Prostate gland (tissue), 2 donors: ENCODE results near the gene TMPRSS11B. TPM values are rescaled to one million over a fixed set of nuclear protein-coding genes. Genes with fewer than 3 reads are reported as not detected.

Experiments
- DNase-seq: peaks from one replicate; pipeline ENCODE4 v3.0.0-alpha.2; 2019; ENCODE audit warnings: low spot score
- H3K27ac ChIP-seq, 2 donors: fragments of 200-600 bp; sonication (generic); 2 replicates each; pipeline ENCODE4 v1.5.1; 2017 to 2019
- H3K27me3 ChIP-seq: fragments of 200-600 bp; sonication (generic); replicated peaks from 2 replicates; pipeline ENCODE4 v1.5.1; 2019; ENCODE audit not compliant: insufficient read depth
- H3K36me3 ChIP-seq, 2 donors: fragments of 200-600 bp; sonication (generic); 1 replicate in 1 of 2; 2 replicates in 1 of 2; pipeline versions ENCODE4 v1.5.1 to v1.8.1; 2017 to 2019
- H3K4me1 ChIP-seq: fragments of 200-600 bp; sonication (generic); replicated peaks from 2 replicates; pipeline ENCODE4 v1.5.1; 2019
- H3K4me3 ChIP-seq, 2 donors: fragments of 200-600 bp; sonication (generic); 2 replicates each; pipeline ENCODE4 v1.5.1; 2017 to 2019
- H3K9me3 ChIP-seq: fragments of 200-600 bp; sonication (generic); 2 replicates; pipeline ENCODE4 v1.5.1; 2017
- CTCF ChIP-seq, 4 experiments: fragments of 200-600 bp in 2 of 4; fragments of 450-650 bp in 2 of 4; sonication (generic) in 2 of 4; IDR thresholded peaks; 1 replicate in 3 of 4; 2 replicates in 1 of 4; pipeline ENCODE4 v1.5.1; 2016 to 2019; ENCODE audit warnings: antibody characterized with exemption in 4 of 4, mild to moderate bottlenecking in 2 of 4, moderate library complexity in 2 of 4
- POLR2A ChIP-seq: fragments of 450-650 bp; IDR thresholded peaks from one replicate; pipeline ENCODE4 v1.6.1; 2016; ENCODE audit warnings: antibody characterized with exemption, mild to moderate bottlenecking
- POLR2AphosphoS5 ChIP-seq: sonication (generic); formaldehyde crosslinking; IDR thresholded peaks from one replicate; pipeline ENCODE4 v1.6.1; 2017; ENCODE audit warnings: antibody characterized with exemption
- WGBS: methylation state at CpG from one replicate; pipeline ENCODE4 v1.1.5; 2018; 5-methylcytosine and 5-hydroxymethylcytosine counted together
- intact Hi-C: fragments of 100-400 bp; cut with DNase I; formaldehyde crosslinking; loops from one replicate; pipeline ENCODE4 v1.14.2; 2022
- total RNA-seq, 2 donors: library from RNA; depleted of rRNA; stranded (reverse); fragments of >200 nt; gene quantifications; one replicate each; pipeline ENCODE4 v1.1.0, GENCODE V29; 2016

Gene TMPRSS11B
- total RNA-seq, 2 donors from 2014 or later = not detected

DNA sequence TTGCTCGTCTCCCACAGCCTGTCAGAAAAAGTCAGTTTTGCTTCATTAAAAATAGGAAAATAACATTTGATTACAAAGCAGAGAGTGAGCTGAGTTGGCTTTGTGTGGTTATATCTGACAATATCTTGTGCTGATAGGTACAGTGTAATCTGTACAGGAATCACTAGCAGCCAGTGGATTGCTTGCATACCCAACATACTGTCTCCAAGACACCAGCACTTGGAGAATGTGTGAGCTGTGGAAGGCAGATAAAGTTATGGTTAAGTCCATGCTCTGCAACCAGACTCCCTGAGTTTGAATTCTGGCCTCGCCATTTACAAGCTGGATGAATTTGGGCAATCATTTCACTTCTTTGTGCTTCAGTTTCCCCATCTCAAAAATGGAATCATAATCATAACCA lies 58.3 kb downstream of the TMPRSS11B start:
- H3K4me3 ChIP-seq = no peak overlapping the region
- no peak overlapping the region for H3K27ac ChIP-seq
- H3K4me1 ChIP-seq = no peaks in the 10 kb centered on the region
- no peaks in the 10 kb centered on the region for H3K27me3 ChIP-seq
- 86% methylated on average over 2 of the region's 2 CpGs for WGBS
- TF ChIP-seq POLR2AphosphoS5 (no peak), POLR2A (no peak), CTCF (IDR thresholded peaks at IDR 0.05) (no peak)
- DNase-seq = no peak
- intact Hi-C loops = no loop called here
- H3K36me3 ChIP-seq = no peaks in the 10 kb centered on the region
- no peaks in the 10 kb centered on the region for H3K9me3 ChIP-seq

- no peak for TF ChIP-seq POLR2AphosphoS5
- TF ChIP-seq CTCF (IDR thresholded peaks at IDR 0.05) = no peak
- no peak for TF ChIP-seq POLR2A
- no peaks in the 10 kb centered on the region for H3K9me3 ChIP-seq
- H3K36me3 ChIP-seq = no peaks in the 10 kb centered on the region
- H3K27me3 ChIP-seq = no peaks in the 10 kb centered on the region
- no peaks in the 10 kb centered on the region for H3K4me1 ChIP-seq
- H3K27ac ChIP-seq = no peak overlapping the region
- intact Hi-C loops = no loop called here
- no peak overlapping the region for H3K4me3 ChIP-seq
- no peak for DNase-seq
Observed at GRCh38 chr4:68184923-68185322, 60.6 kb downstream of the TMPRSS11B start.

GRCh38 chr4:68183417-68183816 lies 62.1 kb downstream of the TMPRSS11B start:
- no peaks in the 10 kb centered on the region for H3K4me1 ChIP-seq
- H3K27ac ChIP-seq = no peak overlapping the region
- intact Hi-C loops = no loop called here
- H3K9me3 ChIP-seq = no peaks in the 10 kb centered on the region
- TF ChIP-seq POLR2AphosphoS5 (no peak), CTCF (IDR thresholded peaks at IDR 0.05) (no peak), POLR2A (no peak)
- H3K4me3 ChIP-seq = no peak overlapping the region
- H3K36me3 ChIP-seq = no peaks in the 10 kb centered on the region
- DNase-seq = no peak
- H3K27me3 ChIP-seq = no peaks in the 10 kb centered on the region

- intact Hi-C loops = no loop called here
- Histone ChIP-seq H3K27me3 (no peaks in the 10 kb centered on the region), H3K9me3 (no peaks in the 10 kb centered on the region), H3K4me1 (no peaks in the 10 kb centered on the region), H3K4me3 (no peak overlapping the region), H3K27ac (no peak overlapping the region), H3K36me3 (no peaks in the 10 kb centered on the region)
- no peak for DNase-seq
- WGBS = 96% methylated on average over 27 of the region's 27 CpGs
- TF ChIP-seq POLR2AphosphoS5 = no peak
- TF ChIP-seq CTCF (IDR thresholded peaks at IDR 0.05) = no peak
- TF ChIP-seq POLR2A = no peak
Observed at GRCh38 chr4:68182382-68182820, 63.1 kb downstream of the TMPRSS11B start.

DNA sequence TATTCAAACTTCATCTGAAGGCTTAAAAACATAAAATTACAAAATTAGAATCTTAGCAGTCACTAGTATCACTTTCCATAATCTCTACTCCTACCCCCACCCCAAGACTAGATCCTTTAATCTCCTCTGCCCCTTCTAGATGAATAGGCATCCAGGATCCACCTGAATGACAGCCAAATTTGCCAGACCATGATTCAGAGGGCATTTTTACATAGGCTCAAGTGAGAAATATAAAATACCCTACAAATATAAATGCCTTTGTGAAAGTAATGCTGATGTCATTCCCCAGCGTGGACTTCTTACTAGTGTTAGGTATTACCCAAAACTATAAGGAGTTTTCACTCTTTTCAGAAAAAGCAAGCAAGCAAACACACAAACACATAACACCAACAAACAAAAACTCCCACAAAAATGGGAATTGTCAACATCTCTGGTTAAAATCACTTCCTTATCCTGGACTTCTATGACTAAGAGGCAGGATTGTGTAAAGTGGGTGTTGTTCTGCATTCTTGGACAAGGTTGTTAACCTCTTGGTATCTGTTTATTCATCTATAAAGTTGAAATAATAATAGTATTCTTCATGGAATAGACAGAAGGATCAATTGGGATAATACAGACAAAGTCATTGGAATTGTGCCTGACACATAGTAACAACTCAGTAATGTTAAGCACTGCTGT lies 64.5 kb downstream of the TMPRSS11B start:
- Histone ChIP-seq H3K27ac (no peak overlapping the region), H3K4me3 (no peak overlapping the region), H3K9me3 (no peaks in the 10 kb centered on the region), H3K27me3 (no peaks in the 10 kb centered on the region), H3K4me1 (no peaks in the 10 kb centered on the region), H3K36me3 (no peaks in the 10 kb centered on the region)
- intact Hi-C loops = no loop called here
- WGBS = 65% methylated on average over 1 of the region's 1 CpG
- DNase-seq = no peak
- TF ChIP-seq POLR2A = no peak
- no peak for TF ChIP-seq CTCF (IDR thresholded peaks at IDR 0.05)
- TF ChIP-seq POLR2AphosphoS5 = no peak
